IMR-90 (cell line): ENCODE data around the gene NHLRC3. TPM values are rescaled to one million over a fixed set of nuclear protein-coding genes. Genes with fewer than 3 reads are reported as not detected.

Experiments
- ATAC-seq: fragments of 200-7000 bp; cut with Tn5 transposase; 2 replicates; pipeline ENCODE4 v1.9.1; 2020; ENCODE audit warnings: low read depth, mild to moderate bottlenecking, moderate library complexity
- BruUV-seq: library from RNA; stranded (reverse); fragments of 400-500 nt; replicated peaks from 2 replicates; lab custom pipeline; 2021; lab: Mats Ljungman, UMichigan
- CTCF ChIA-PET: fragments of 300-600 bp; formaldehyde crosslinking; extraction: SDS; loops from one replicate; lab custom pipeline; 2021; ENCODE audit warnings: antibody characterized with exemption; lab: Yijun Ruan, JAX
- POLR2A ChIA-PET: fragments of 300-600 bp; sonication (Branson Sonifier 250); formaldehyde crosslinking; loops from one replicate; lab custom pipeline; 2022; ENCODE audit warnings: antibody characterized with exemption; ENCODE audit not compliant: unreplicated experiment; lab: Charles Lee
- DNase-seq: peaks from one replicate; pipeline ENCODE4 v3.0.0; 2013
- H2AFZ ChIP-seq: replicated peaks from 2 replicates; pipeline ENCODE3; 2013; ENCODE audit warnings: low read length, mild to moderate bottlenecking; ENCODE audit not compliant: poor library complexity
- H2AK5ac ChIP-seq: 2 replicates; pipeline ENCODE4 v1.6.1; 2013; ENCODE audit warnings: low read depth, low read length, inconsistent platforms
- H2AK9ac ChIP-seq: replicated peaks from 2 replicates; pipeline ENCODE3; 2013; ENCODE audit warnings: mild to moderate bottlenecking, low read depth, low read length, moderate library complexity; ENCODE audit not compliant: poor library complexity
- H2BK120ac ChIP-seq: 2 replicates; pipeline ENCODE4 v1.6.1; 2013; ENCODE audit warnings: low read depth, low read length, inconsistent platforms
- H2BK15ac ChIP-seq: 3 replicates; pipeline ENCODE4 v1.6.1; 2013; ENCODE audit warnings: low read depth, low read length, inconsistent platforms
- H2BK20ac ChIP-seq: 2 replicates; pipeline ENCODE4 v1.6.1; 2013; ENCODE audit warnings: low read depth, mild to moderate bottlenecking, inconsistent platforms, low read length, moderate library complexity
- H2BK5ac ChIP-seq: 2 replicates; pipeline ENCODE4 v1.6.1; 2013; ENCODE audit warnings: mild to moderate bottlenecking, low read depth, low read length, inconsistent platforms; ENCODE audit not compliant: poor library complexity, severe bottlenecking
- H3K14ac ChIP-seq: replicated peaks from 2 replicates; pipeline ENCODE4 v1.6.1; 2013; ENCODE audit warnings: low read depth, low read length, inconsistent platforms
- H3K18ac ChIP-seq: 2 replicates; pipeline ENCODE4 v1.6.1; 2013; ENCODE audit warnings: low read depth, low read length, control low read depth
- H3K23ac ChIP-seq: 2 replicates; pipeline ENCODE4 v1.6.1; 2013; ENCODE audit warnings: low read depth, low read length, inconsistent platforms
- H3K27ac ChIP-seq: 2 replicates; pipeline ENCODE4 v1.5.1; 2013; ENCODE audit warnings: mild to moderate bottlenecking, control low read depth, low read length; ENCODE audit not compliant: insufficient read depth
- H3K27me3 ChIP-seq: 2 replicates; pipeline ENCODE4 v1.6.1; 2013; ENCODE audit warnings: low read length; ENCODE audit not compliant: control insufficient read depth, insufficient read depth
- H3K36me3 ChIP-seq: 2 replicates; pipeline ENCODE4 v1.6.1; 2013; ENCODE audit warnings: low read length, mixed read lengths; ENCODE audit not compliant: control insufficient read depth, insufficient read depth
- H3K4ac ChIP-seq: 2 replicates; pipeline ENCODE4 v1.6.1; 2013; ENCODE audit warnings: low read depth, low read length, inconsistent platforms
- H3K4me1 ChIP-seq: 2 replicates; pipeline ENCODE4 v1.6.1; 2013; ENCODE audit warnings: low read length, mixed read lengths; ENCODE audit not compliant: control insufficient read depth, insufficient read depth
- H3K4me2 ChIP-seq: 2 replicates; pipeline ENCODE4 v1.6.1; 2013; ENCODE audit warnings: low read depth, mild to moderate bottlenecking, control low read depth, low read length, moderate library complexity
- H3K4me3 ChIP-seq: 2 replicates; pipeline ENCODE4 v1.5.1; 2013; ENCODE audit warnings: low read depth, mild to moderate bottlenecking, control low read depth, low read length, moderate library complexity; ENCODE audit not compliant: insufficient read depth
- H3K56ac ChIP-seq: 2 replicates; pipeline ENCODE4 v1.6.1; 2013; ENCODE audit warnings: low read length, inconsistent platforms; ENCODE audit not compliant: insufficient read depth; ENCODE audit errors: extremely low read depth
- H3K79me1 ChIP-seq, 2 experiments: 2 replicates each; pipeline ENCODE4 v1.6.1; 2013; ENCODE audit warnings: low read length in 2 of 2, inconsistent platforms in 1 of 2, low read depth in 1 of 2
- H3K9ac ChIP-seq: 2 replicates; pipeline ENCODE4 v1.6.1; 2013; ENCODE audit warnings: low read depth, low read length, control low read depth
- H3K9me1 ChIP-seq: 2 replicates; pipeline ENCODE4 v1.6.1; 2013; ENCODE audit warnings: low read length, inconsistent platforms; ENCODE audit not compliant: insufficient read depth
- H3K9me3 ChIP-seq: 2 replicates; pipeline ENCODE4 v1.6.1; 2013; ENCODE audit warnings: low read length; ENCODE audit not compliant: control insufficient read depth, insufficient read depth
- H4K20me1 ChIP-seq: 2 replicates; pipeline ENCODE4 v1.6.1; 2013; ENCODE audit warnings: low read length, inconsistent platforms; ENCODE audit not compliant: insufficient read depth
- H4K5ac ChIP-seq: 2 replicates; pipeline ENCODE4 v1.6.1; 2013; ENCODE audit warnings: mild to moderate bottlenecking, low read depth, low read length, control low read depth
- H4K8ac ChIP-seq, 2 experiments: 2 replicates each; pipeline ENCODE4 v1.6.1; 2013; ENCODE audit warnings: low read depth in 2 of 2, low read length in 2 of 2, control low read depth in 1 of 2, inconsistent platforms in 1 of 2
- H4K91ac ChIP-seq: 2 replicates; pipeline ENCODE4 v1.6.1; 2013; ENCODE audit warnings: low read depth, low read length, inconsistent platforms; ENCODE audit not compliant: insufficient read depth
- RCOR1 ChIP-seq: IDR thresholded peaks from 2 replicates; pipeline ENCODE4 v1.6.1; 2012; ENCODE audit warnings: mild to moderate bottlenecking, low read length, improper control_type of control experiment; ENCODE audit not compliant: insufficient replicate concordance
- WGBS, 2 experiments: methylation state at CpG; one replicate each; pipeline versions ENCODE4 v1.1.5 to v1.1.7; 2013; ENCODE audit warnings: missing lambda C conversion rate in 2 of 2; ENCODE audit not compliant: insufficient read length in 1 of 2; ENCODE audit errors: extremely low coverage in 2 of 2; 5-methylcytosine and 5-hydroxymethylcytosine counted together
- dilution Hi-C: fragments of 300-500 bp; cut with HindIII; formaldehyde crosslinking; loops from one replicate; pipeline ENCODE4 v1.14.3; 2018; ENCODE audit warnings: low sequenced_read_pairs; ENCODE audit not compliant: unreplicated experiment
- in situ Hi-C: fragments of 300-500 bp; cut with MboI; formaldehyde crosslinking; loops from 3 replicates; pipeline ENCODE4 v1.14.3; 2019; ENCODE audit warnings: low sequenced_read_pairs, inconsistent platforms, mixed read lengths
- intact Hi-C: fragments of 100-400 bp; cut with micrococcal nuclease; formaldehyde crosslinking; loops from 2 replicates; pipeline ENCODE4 v1.10.0; 2022
- polyA plus RNA-seq, 3 experiments: library from polyadenylated mRNA; depleted of rRNA; stranded (reverse); fragments of >200 nt; gene quantifications; 2 replicates each; pipeline ENCODE4 v1.2.3, GENCODE V29; 2012; ENCODE audit warnings: low replicate concordance in 1 of 3
- total RNA-seq: library from RNA; depleted of rRNA; stranded (reverse); fragments of >200 nt; gene quantifications from 2 replicates; pipeline ENCODE4 v1.2.3, GENCODE V29; 2012

Gene NHLRC3
- total and polyA plus RNA-seq, 2 of the 4 experiments (the other 2 are of a cell fraction): 3.0 to 4.2 TPM

DNA sequence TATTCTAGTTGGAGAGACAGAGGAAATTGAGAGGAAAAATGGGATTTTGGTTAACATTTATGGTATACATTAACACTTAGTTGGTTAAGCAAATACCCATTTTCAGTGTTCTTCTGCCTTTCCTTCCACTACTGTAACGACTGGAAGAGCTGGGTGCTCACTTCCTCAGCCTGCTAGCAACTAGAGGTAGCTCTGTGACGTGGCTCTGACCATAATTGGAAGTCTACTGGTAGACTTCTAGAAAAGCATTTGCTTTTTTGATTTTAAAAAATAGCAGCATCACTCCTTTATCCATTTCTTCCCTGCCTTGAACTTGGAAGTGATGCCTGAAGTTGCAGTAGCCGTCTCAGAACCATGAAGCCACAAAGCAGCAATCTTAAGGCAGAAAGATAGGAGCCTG, 15.9 kb downstream of the NHLRC3 start:
- H2BK20ac ChIP-seq: no peak overlapping the region
- no peak overlapping the region for H4K5ac ChIP-seq
- H3K18ac ChIP-seq: no peak overlapping the region
- no peak overlapping the region for H3K4ac ChIP-seq
- H3K23ac ChIP-seq: no peak overlapping the region
- WGBS, 2 experiments: no CpG with 5 or more reads among the region's 3 CpGs
- no peak overlapping the region for H3K27ac ChIP-seq
- no peak overlapping the region for H4K8ac ChIP-seq
- POLR2A ChIA-PET: no interaction called here
- H3K4me2 ChIP-seq: no peak overlapping the region
- H3K4me3 ChIP-seq: no peak overlapping the region
- H2AFZ ChIP-seq: no peak overlapping the region
- H3K4me1 ChIP-seq: no peaks in the 10 kb centered on the region
- TF ChIP-seq RCOR1: no peak
- ATAC-seq: no peak
- H3K27me3 ChIP-seq: no peaks in the 10 kb centered on the region
- H3K9ac ChIP-seq: no peak overlapping the region
- no peak overlapping the region for H3K56ac ChIP-seq
- in situ Hi-C loops (loop anchor here (5.0 kb wide), 1 partner anchor 563 kb away; no protein-coding TSS in a partner anchor), dilution Hi-C loops (no loop called here), intact Hi-C loops (loop anchor here (5.0 kb wide), 1 partner anchor 213 kb away; no protein-coding TSS in a partner anchor)
- no peak overlapping the region for H2AK5ac ChIP-seq
- no peaks in the 10 kb centered on the region for H3K9me1 ChIP-seq
- H3K79me1 ChIP-seq: no peaks in the 10 kb centered on the region
- H3K36me3 ChIP-seq: no peaks in the 10 kb centered on the region
- H2AK9ac ChIP-seq: no peak overlapping the region
- H2BK15ac ChIP-seq: no peak overlapping the region
- no TSS peak for BruUV-seq
- CTCF ChIA-PET: interaction anchor here (0.9 kb wide), 1 partner anchor 558 kb away, joined by 3 read pairs; no protein-coding TSS in a partner anchor
- H2BK120ac ChIP-seq: no peak overlapping the region
- no peaks in the 10 kb centered on the region for H3K9me3 ChIP-seq
- no peak overlapping the region for H4K91ac ChIP-seq
- no peak overlapping the region for H3K14ac ChIP-seq
- no peak overlapping the region for H2BK5ac ChIP-seq
- no peak for DNase-seq
- no peaks in the 10 kb centered on the region for H4K20me1 ChIP-seq
